ENCODE results near the gene GIGYF1.

DNA sequence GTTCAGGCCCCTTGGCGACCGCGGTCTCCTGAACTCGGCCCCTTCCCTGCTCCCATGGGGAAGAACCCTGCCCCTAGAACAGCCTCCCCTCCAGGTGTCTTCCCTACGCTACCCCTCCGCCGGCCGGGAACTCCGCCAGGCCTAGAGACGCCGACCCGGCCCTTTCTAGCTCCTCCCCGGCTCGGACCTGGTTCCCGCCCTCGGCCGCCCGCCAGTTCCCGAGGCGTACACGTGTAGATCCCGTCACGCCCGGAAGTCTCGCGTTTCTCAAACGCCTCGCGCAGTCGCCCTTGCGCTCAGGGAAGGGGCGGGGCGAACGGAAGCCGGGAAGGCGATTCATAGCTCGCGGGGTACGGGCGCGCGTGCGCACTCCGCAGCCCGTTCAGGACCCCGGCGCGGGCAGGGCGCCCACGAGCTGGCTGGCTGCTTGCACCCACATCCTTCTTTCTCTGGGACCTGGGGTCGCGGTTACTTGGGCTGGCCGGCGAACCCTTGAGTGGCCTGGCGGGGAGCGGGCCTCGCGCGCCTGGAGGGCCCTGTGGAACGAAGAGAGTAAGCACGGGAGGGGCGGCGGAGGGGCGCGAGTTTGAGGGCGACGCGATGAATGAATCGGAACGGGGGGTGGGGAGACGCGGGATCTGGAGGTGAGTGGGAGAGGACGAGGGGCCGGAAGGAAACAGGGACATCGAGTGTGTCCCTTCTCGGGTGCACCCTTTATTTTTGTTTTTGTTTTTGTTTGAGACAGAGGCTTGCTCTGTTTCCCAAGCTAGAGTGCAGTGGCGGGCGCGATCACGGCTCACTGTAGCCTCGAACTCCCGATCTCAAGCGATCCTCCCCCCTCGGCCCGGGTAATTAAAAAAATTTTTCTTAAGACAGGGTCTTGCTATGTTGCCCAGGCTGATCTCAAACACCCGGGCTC, 12.0 kb upstream of the GIGYF1 start, which contains the start of gene POP7:
- TF ChIP-seq CTCF (conservative IDR thresholded peaks at IDR 0.05 in 1 of 2, IDR thresholded peaks at IDR 0.05 in 1 of 2; ENCODE audit: extremely low read depth in 1 of 2, insufficient read depth in 1 of 2, low read depth in 1 of 2, low read length in 2 of 2) (no peak), EZH2 (IDR thresholded peaks at IDR 0.05; ENCODE audit: borderline replicate concordance, low read length) (no peak)

Data from mammary epithelial cell (primary cell).